ENCODE results near the gene CLOCK. TPM values are rescaled to one million over a fixed set of nuclear protein-coding genes. Genes with fewer than 3 reads are reported as not detected.

The CLOCK gene
- total and polyA plus RNA-seq, 9 of the 15 experiments (the other 6 are each of a cell fraction or from before 2014, with no cell fraction given): 3.7 to 14.4 (median 9.4) TPM

DNA sequence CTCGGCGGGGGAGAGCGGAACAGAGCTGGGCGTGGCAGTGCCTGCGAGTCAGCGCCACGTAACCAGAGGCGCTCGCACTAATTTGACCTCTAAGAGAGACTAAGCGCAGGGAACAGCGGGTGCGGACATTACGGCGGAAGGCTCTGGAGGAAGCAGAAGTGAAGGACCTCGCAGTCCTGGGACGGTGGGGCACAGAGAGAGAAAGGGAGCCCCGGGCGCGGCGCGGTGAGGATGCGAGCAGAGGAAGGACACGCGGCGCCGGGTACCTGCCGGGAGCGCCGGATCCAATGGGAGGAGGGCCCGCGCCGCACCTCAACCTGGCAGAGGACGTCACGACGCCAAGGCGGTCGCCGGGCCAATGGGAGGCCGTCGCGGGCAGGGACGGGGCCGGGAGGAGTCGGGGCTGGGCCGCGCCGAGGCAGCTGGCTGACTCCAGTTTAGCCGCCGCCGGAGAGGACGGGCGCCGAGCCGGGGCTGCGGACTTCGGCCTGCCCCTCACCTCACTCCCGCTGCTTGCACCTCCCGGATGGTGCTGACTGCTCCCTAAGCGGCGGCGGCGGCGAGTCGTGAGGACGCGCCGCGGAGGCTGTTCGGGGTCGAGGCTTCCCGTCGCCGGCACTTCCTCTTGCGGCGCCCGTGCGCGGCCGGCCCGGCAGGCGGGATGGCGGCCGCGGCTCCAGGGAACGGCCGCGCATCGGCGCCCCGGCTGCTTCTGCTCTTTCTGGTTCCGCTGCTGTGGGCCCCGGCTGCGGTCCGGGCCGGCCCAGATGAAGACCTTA, 151.0 kb downstream of the CLOCK start, which contains the start of gene TMEM165 (continued):
- TF ChIP-seq HINFP (tag; conservative IDR thresholded peaks at IDR 0.05; ENCODE audit: low read depth) (no peak), ZNF695 (CRISPR knock-in tag; IDR thresholded peaks at IDR 0.05) (no peak), DEAF1 (CRISPR knock-in tag; IDR thresholded peaks at IDR 0.05) (no peak), RBM22 (IDR thresholded peaks at IDR 0.05; ENCODE audit: low read depth, low read length, poor library complexity, severe bottlenecking) (no peak), RBM34 (IDR thresholded peaks at IDR 0.05; ENCODE audit: borderline replicate concordance, insufficient read depth, low read length) (no peak), ZNF232 (CRISPR knock-in tag; IDR thresholded peaks at IDR 0.05) (no peak), PTRF (tag; IDR thresholded peaks at IDR 0.05) (no peak), FOXA1 (IDR thresholded peaks at IDR 0.05; ENCODE audit: borderline replicate concordance) (no peak), POLR3G (IDR thresholded peaks at IDR 0.05; ENCODE audit: extremely low read depth, insufficient read length, insufficient replicate concordance) (no peak), GATAD2A (IDR thresholded peaks at IDR 0.05) (no peak), ZNF354B (CRISPR knock-in tag; IDR thresholded peaks at IDR 0.05) (no peak), FOXK2 (conservative IDR thresholded peaks at IDR 0.05 in 1 of 2, IDR thresholded peaks at IDR 0.05 in 1 of 2; ENCODE audit: low read depth in 2 of 2) (0 out of 4 replicates have a peak, but pooled peaks of 1 of the 2 experiments have one; percentile 25), SMAD3 (CRISPR knock-in tag; conservative IDR thresholded peaks at IDR 0.05) (no peak), PYGO2 (tag; IDR thresholded peaks at IDR 0.05) (no peak), POLR2B (IDR thresholded peaks at IDR 0.05; ENCODE audit: low read depth, partially characterized antibody) (peak; percentile 89), EZH2 (IDR thresholded peaks at IDR 0.05; ENCODE audit: borderline replicate concordance, low read depth, low read length) (no peak), POLR2A (conservative IDR thresholded peaks at IDR 0.05) (peak; percentile 91), SAFB2 (IDR thresholded peaks at IDR 0.05; ENCODE audit: borderline replicate concordance, low read depth, low read length, severe bottlenecking) (no peak)
- TF ChIP-seq, protein P1, sequence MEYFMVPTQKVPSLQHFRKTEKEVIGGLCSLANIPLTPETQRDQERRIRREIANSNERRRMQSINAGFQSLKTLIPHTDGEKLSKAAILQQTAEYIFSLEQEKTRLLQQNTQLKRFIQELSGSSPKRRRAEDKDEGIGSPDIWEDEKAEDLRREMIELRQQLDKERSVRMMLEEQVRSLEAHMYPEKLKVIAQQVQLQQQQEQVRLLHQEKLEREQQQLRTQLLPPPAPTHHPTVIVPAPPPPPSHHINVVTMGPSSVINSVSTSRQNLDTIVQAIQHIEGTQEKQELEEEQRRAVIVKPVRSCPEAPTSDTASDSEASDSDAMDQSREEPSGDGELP (CRISPR knock-in tag; IDR thresholded peaks at IDR 0.05; ENCODE audit: borderline replicate concordance): peak; percentile 86
- TF ChIP-seq, protein P2, sequence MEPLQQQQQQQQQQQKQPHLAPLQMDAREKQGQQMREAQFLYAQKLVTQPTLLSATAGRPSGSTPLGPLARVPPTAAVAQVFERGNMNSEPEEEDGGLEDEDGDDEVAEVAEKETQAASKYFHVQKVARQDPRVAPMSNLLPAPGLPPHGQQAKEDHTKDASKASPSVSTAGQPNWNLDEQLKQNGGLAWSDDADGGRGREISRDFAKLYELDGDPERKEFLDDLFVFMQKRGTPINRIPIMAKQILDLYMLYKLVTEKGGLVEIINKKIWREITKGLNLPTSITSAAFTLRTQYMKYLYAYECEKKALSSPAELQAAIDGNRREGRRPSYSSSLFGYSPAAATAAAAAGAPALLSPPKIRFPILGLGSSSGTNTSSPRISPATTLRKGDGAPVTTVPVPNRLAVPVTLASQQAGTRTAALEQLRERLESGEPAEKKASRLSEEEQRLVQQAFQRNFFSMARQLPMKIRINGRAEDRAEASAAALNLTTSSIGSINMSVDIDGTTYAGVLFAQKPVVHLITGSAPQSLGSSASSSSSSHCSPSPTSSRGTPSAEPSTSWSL (CRISPR knock-in tag; IDR thresholded peaks at IDR 0.05; ENCODE audit: borderline replicate concordance): 0 out of 2 replicates have a peak, but pooled peaks have one; percentile 5

All from K562 (cell line).